ENCODE measurements around the gene FAM174B.
"Not testable (repeated sequence)": the region's sequence is repeated elsewhere in the genome, so short reads cannot be mapped to it uniquely, and the experiment has no call there.

FAM174B gene

DNA sequence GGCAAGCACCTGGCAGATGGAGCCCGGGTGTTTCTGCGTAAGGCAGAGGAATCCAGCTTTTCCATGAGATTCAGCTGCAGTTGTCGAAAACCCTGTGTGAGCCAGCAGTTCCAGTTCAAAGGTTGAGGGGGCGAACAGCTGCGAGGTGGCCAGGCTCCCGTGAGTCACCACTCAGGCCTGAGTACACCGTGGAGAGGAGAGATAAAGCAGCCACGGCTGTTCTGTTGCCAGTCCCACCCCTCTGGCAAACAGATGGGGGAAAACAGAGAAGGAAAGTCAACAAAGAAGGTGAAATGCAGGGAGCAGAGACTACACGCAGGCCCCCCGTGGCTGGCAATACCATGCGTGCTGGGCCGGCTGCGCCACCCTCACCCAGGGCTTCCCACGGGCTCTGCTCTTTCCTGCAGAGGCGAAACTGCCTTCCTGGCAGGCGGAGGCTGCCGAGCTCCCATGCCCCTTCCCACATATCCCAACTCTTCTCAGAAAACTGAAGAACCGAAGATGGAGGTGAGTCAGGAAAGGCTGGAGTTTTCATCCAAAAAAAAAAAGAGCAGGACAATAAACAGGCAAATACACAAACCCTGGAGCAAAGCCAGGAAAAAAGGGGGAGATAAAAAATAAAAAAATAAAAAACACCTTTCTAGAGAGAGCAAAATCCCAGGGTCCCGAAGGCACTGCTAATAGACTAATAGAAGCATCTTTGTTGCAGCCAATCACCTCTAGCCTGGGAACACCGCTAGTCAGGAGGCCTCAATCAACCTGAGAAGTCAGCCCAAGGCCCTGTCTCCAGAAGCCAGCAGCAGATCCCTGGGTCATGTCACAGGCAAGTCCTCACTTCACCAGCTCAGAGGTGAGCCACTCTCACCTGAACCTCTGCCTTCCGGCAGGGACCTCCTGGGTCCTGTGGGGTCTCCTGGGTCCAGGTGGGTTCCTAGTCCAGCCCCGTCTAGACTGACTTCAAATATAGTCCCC, 37.7 kb downstream of the FAM174B start:
- DNase-seq: peak; percentile 53

DNA sequence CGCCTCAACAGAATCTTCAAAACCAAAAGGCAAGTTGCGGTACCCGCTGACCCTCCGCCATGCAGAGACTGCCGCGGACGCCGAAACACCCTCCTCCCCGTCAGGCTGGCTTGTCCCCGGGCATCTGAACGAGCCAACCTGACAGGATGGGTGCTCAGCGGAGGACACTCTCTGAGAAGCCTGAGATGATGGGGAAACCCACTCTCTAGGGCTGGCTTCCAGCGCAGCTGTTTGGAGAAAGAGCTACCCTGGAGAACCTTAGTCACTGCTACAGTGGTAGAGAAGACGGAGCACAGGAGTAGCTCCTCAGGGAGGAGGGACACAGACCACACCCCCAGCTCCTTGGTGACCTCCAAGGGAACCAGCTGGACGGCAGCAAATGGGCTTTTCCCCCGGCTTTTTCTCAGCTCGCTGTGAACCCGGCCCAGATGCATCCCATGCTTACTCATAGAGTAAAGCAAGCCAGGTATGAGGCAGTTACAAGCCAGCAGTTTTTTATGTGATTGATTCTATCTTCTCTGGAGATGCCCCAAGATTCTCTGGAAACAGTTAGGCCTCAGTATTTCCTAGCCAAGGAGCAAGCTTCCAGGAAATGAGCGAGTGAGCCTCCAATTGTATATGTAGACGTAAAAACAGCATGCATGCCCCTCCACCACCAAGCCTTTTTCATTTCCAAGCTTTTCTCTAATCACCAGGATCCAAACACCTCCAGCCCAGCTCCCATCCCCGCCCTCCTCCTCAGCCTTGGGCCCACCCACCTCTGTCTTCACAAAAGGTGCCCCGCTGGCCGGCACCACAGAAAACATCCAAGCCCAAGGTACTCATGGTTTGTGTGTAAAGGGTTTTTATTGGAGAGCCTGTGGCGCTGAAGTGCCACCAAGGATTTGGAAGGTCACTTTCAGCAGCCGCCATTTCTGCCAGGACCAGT, 38.7 kb downstream of the FAM174B start:
- DNase-seq: no peak

DNA sequence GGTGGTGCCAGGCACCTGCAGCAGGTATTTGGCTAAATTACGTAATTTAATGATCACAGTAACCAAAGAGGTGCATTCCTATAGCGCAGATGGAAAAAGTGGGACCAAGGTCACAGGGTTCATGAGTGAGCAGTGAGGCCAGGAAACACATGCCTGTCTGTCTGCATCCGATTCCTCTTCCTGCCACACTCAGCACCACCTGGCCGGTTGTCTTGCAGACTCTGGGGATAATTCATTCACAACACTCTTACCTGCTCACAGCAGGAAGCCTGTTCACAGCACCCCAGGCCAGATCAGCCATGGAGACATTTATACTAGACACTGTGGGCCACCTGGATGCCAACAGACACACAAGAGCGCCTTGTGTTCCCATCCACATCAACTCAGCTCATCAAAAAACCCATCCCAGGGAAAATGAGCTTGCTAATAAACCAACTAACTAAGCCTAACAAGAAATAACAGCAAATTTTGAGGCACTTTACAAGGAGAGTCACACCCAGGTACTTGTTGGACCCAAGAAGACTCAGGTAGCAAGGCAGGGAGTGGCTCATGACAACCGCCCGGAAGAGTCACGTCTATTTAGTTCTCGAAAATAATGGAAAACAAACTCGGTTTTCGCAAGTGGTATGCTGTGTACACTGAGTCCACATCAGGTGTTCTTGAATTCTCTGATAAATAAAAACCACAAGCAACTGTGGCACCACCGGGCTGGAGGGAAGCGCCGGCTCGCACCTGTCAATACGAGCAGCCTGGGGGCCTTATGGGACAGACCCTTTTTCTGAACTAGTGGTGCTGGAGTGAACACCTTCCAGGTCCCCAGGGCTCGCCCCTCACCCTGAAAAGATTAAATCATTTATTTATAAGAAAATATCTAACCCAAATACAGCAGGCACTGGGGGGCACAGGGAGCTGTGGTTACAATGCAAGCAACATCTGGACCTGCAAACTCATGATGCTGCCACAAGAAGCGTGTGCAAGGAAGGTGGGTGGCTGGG, 40.5 kb downstream of the FAM174B start:
- no peak for DNase-seq

DNA sequence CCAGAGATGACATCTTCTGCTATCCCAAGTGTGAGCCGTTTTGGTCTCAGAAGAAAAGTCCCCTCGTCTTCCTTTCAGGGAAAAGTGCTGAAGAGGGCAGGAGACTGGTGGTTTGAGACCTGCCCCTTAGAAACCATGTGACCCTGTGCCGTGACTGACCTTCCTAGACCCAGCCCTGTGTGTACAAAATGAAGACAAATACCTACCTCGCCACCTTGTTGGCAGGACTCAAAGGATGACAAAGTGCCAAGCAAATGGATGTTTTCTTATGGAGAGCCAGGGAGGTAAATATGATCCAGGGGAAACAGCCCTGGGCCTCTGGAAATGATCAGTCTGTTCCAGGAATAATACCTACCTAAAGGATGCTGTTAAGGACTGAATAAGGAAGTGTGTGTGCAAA, 41.3 kb downstream of the FAM174B start:
- no peak for DNase-seq

DNA sequence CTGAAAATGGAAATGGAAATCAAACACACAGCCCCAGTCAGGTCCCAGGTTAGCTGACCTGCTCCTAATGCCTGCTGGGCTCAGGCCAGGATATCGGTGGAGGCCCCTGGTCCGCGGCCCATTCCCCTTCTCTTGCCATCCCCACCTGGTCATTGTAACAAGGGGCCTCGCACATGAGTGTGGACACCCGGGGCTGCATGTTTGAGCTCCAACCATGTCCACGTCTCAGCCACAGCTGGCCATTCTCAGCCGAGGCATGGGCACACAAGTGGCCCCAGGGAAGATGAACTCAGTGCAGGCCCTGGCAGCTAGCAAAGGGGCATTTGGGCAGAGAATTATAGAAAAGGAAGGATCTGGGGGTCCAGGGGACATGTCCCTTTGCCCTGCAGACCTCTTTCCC, 41.7 kb downstream of the FAM174B start:
- no peak for DNase-seq

DNA sequence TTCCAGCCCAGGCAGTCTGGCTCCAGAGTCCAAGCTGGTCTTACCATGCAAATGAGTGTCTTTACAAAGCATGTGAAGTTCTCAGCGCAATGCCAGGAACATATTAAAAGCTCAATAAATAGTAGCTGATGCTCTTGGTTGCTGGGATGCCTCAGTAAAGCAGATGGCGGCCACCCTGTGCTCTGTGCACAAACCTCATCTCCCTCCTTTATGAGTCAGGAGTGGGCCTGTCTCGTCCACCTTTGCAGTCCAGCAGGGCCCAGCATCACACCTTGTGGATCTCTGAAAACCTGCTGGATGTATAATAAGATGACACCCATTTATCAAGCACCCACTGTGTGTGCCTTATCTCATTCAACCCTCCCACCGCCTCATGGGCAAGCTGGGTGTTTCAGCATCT, 42.7 kb downstream of the FAM174B start:
- no peak for DNase-seq

DNA sequence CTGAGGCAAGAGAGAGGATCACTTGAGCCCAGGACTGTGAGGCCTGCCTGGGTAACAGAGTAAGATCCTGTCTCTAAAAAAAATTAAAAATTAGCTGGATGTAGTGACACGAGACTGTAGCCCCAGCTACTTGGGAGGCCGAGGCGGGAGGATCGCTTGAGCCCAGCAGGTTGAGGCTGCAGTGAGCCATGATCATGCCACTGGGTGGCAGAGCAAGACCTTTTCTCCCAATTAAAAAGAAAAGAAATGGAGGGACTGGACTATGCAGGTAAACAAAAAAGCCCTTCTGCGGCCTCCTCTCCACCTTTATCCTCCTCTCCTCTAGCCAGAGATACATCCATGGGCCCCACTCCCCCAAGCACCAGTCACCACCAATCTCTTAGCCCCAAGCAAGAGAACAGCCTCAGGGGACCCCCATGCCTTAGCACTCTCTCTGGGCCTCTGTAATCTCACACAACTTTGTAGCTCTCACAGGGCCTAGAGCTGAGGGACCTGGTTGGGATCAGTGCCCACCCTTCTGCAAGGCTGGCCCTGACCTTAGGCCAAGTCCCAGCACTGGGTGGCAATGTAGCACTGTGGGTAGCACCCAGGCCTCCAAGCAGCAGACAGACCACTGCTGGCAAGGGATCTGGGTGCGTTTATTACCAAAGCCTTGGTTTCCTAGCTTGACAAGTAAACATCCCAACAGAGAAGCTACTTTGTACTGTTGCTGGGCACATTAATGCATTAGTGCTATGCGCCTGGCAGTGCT, 43.4 kb downstream of the FAM174B start:
- no peak for DNase-seq

DNA sequence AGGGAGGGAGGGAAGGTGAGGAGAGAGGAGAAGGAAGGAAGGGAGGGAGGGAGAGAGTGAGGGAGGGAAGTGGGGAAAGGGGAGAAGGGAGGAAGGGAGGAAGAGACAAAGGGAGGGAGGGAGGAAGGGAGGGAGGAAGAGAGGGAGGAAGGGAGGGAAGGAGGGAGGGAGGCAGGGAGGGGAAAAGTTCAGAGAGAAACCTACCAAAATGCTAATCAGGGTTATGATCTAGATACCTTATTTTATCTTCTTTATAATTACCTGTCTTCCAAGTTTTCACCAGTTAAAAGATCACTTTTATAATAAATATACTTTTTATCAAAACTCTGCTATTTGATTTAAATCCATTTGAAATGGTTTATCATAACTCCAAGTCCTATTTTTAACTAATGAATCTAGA, 44.4 kb downstream of the FAM174B start:
- no peak for DNase-seq

DNA sequence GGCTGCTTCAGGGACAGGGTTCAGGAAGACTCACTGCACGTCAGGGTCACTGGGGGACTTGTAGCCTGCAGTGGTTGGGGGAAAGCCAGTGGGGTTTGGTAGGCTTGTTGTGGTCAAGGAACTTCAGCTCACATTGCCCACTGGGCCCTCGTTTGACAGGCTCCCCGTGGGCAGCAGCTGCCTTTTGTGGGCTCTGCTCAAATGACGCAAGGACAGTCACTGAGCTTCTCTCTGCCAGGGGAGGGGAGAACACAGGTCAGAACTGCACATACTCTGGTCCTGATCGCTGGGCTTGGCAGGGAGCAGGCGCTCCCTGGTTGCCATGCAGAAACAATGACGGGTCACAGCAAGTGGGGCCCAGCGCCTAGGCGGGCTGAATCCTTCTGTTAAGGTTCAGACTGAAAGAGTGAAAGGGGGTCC, 45.5 kb downstream of the FAM174B start:
- no peak for DNase-seq

DNA sequence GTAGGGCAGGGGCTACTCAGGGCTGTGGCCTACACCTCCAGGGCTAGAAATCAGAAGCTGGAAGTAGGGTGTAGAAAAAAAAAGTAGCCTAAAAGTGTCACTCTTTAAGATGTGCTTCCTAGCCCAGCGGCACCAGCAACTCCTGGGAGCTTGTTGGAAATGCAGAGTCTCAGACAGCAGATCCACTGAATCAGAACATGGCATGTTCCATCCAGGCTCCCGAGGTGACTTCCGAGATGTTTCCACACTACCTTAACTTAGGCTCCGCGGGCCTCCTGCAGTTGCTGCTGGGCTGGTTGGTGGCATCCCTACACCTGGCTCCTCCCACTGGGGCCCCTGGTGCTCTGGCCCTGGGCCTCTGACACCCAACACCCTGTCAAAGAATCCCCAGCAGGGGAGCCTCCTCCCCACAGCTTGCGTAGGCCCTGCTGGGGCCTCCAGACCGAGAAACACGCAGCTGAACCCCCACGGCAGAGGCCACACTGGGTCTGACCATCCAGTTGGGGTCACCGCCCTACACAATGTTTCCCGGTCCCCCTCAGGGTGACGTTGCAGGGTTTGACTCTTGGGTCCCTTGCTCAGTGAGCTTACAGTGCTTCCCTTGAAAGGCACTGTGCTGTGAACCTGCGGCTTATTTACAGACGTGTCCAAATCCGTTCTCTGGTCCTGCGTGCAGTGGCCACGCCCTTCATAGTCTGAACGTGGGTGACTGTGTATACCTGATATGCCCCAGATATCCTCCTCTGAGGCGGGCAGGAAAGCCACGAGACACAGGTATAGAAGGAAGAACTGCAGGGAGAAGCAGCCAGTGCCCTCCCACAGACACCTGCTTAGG, 46.5 kb downstream of the FAM174B start:
- DNase-seq: no peak

DNA sequence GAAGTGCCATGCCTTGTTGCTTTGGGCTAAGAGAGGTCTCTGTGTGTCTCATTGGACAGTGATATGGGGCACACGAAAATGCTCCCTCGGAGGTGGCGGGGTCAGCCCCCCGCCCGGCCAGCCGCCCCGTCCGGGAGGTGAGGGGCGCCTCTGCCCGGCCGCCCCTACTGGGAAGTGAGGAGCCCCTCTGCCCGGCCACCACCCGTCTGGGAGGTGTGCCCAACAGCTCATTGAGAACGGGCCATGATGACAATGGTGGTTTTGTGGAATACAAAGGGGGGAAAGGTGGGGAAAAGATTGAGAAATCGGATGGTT, 48.8 kb downstream of the FAM174B start:
- not testable (repeated sequence) for DNase-seq

DNA sequence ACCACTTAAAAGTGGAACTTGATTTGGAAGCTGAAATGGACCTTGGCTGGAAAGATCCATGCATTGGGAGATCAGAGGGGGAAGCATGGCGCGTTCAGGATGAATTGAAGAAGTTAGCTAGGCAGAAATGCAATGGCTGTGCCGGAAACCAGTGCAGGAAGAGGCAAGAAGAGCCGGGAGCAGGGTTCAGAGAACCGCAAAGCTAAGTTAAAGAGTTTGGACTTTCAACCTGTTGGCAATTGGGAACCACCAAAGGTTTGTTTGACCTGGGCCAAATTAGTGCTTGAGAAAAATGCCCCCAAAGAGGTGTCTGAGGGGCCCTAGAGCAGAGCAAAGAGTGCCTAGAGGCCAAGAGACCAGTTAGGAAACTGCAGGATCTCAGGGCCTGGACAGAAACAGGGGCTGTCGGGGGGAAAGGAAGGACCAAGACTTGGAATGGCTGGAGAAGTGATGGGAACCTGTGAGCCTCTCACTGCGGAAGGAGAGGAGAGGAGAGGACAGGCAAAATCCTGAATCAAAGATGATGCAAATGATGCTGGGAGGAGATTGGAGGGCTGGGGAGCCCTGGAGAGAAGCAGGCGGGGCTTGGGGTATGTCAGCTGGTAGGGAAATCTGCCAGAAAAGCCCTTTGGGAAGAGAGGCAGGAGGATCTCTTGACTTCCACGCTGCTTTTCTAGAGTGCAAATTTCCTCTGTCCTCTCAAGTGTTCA, 49.3 kb downstream of the FAM174B start:
- DNase-seq: no peak

DNA sequence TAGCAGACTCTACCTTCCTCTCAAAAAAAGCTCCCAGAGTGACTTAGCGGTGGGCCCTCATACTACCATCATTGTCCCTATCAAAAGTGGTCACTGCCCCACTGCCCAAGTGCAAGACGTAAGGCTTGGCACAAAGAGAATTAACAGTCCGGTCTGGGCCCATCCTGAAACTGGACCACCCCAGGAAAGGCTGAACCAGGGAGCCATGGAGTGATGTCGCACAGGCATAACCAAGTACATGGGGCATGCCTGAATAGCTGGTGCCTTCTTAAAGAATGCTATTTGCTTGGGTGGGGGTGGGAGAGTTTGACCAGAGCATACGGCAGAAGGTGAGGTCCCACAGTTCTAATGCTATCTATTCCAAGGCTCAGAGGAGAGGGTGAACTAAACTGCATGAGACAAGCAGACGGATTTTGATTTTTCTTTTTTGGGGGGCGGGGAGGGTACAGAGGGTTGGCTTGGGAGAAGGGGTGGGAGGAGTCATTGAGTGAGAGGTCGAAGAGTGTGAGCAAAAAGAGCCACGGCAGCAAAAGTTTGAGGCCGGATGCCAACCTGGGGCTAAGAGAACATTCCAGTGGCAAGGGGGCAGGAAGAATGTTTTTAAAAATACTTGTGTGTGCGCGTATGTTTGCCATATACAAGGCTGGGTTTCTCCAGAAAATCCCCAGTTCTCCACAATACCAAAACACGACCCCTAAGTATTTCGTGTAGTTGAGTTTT, 50.2 kb downstream of the FAM174B start:
- DNase-seq: no peak

DNA sequence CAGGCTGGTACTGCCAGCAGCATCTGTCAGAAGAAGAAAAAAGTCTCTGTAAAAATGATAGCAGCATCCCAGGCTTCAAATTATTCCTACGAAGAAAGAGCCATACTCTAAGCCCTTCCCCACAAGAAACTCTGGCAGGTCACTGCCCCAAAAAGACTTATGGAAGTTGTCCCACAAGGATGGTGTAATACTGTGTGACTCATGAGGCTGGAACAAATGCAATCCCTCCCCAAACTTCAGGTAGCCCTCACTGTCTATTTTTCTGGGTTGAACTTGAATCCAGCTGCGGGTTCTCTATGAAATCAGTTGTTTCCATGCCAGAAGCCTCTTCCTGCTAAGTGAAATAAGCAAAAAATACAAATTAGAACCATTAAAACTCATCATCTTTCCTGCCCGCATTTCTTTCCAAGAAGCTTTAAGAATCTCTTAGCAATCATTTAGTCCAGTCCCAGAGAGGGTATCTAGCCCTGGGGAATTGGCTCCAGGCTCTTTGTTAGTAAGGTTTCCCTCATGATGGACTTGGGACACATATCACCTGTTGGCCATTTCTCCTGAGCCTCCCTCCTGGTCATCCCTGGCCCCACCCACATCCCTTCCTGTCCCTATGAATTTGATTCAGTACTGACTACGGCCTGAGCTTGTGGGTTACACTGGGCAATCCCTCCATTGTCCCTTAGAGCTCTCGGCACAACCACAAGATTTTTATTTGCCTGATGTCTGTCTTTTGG, 51.7 kb downstream of the FAM174B start:
- DNase-seq: peak; percentile 20

DNA sequence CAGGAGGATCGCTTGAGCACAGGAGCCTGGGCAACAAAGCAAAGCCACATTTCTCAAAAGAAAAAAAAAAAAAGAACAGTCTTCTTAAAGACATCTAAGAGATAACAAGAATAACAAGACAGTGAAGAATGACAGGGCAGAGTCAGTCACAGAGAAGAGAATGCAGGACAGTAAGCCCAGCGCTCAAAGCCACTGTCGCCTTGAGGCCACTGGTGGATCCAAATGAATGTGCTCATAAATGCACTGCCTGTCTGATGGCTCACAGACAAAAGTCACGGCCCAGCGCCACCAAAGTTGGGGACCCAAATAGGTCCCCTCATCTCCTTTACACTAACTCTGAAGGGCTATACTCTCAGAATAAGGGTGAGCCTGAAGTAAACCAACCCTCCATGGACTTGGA, 52.3 kb downstream of the FAM174B start:
- no peak for DNase-seq

DNA sequence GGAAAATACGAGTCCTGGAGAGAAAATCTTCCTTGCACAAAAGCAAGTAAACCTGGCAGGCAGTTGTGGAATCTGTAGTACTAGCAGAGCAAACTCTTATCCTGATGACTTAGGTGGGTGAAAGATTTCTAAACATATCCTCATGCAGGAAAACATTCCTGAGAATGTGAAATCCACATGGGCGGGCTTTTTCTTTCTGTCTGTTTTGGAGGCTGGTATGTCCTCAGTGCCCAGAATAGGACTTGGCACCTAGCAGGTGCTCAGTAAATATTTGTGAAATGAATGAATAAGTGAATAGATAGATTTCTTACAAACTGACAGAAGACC, 53.3 kb downstream of the FAM174B start:
- no peak for DNase-seq

DNA sequence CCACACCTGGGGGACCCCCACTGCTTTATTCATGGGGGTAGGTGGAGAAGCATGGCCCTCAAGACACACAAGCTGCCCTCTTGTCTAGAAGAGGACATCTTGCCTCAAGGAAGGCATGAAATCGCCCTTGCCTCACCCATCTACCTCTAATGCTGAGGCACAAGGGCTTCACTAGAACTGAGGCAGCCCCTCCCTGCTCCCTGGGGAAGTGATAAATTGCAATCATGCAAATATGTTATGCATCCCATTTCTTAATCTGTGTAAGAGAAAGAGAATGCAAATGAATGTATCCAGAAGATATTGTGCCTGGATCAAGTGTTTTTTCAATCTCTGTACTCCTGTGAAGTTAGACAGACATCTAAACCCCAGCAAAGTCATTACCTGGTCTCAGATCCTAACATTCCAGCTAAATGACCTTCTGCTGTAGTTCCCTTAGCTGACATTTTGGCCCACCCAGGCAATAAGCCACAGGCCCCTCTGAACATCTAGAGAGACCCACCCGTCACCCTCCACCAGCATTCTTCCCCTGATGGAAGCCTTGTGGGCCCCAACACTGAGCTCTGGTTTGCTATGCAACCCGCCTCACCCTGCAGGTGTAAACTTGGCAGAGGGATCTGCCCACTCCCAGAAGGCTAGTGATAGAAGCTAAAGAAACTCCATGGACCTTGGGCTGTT, 53.8 kb downstream of the FAM174B start:
- DNase-seq: no peak

DNA sequence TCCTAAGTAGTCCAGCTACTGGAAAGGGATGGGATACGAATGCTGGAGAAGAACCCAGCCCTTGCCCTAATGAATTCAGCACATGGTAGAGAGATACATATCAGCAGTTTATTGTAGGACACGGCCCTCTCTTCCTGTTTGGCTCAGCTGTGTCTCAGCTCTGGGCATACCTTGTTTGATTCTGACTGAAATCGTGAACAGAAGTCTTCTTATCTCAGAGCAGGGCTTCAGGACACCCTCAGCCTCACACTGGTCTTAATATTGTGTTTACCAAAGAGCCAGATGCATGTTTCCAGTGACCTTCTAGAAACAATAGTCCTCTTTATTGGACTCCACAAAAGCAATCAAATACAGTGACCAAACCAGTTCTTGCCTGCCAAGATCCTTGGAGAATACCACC, 54.7 kb downstream of the FAM174B start:
- DNase-seq: no peak

Measured in fibroblast of skin of right biceps (primary cell).